ENCODE results near the gene NAPSA. TPM values are rescaled to one million over a fixed set of nuclear protein-coding genes. Genes with fewer than 3 reads are reported as not detected.

Gene NAPSA
- total RNA-seq, 4 donors from 2014 or later: 4.9 to 12.4 (median 8.2) TPM

- H3K27ac ChIP-seq: no peak overlapping the region
These were observed 22.4 kb upstream of the NAPSA start for GRCh38 chr19:50387868-50388245.

DNA sequence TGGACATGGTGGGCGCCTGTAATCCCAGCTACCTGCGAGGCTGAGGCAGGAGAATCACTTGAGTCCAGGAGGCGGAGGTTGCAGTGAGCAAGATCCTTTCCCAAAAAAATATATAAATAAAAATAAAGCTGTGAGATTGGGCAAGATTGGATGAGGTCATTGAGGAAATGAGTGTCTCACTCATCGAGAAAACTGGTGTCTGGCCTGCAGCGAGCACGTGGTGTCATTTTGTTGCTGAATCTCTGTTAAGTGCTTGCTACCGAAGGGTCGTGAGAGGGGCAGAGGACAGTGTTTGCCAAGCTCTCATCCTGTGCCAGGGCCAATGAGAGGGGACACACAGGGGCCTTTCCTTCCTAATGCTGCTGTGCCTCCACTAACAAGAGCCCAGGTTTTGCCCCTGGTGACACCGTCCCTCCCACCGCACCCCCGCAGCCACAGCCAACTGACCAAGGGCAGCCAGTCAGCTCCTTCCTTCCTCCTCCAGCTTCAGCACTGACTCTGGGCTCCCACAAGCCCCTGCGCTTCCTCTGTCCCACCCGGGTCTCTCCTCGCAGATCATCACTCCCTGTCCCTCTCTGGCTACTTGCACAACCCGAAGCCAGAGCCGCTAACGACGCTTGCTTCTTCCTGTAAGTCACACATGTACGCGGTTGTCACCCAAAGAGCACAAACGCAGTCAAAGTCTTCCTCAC lies 21.9 kb upstream of the NAPSA start:
- peaks cover 0 to 4% (median 0%) of the 10 kb centered on the region in 3 donors for H3K36me3 ChIP-seq
- no peak overlapping the region for H3K4me3 ChIP-seq
- H3K27ac ChIP-seq: no peak overlapping the region
- H3K4me1 ChIP-seq: peaks cover 0 to 15% (median 7%) of the 10 kb centered on the region in 4 donors
- H3K27me3 ChIP-seq: no peaks in the 10 kb centered on the region
- DNase-seq: no peak
- no peaks in the 10 kb centered on the region for H3K9me3 ChIP-seq
- TF ChIP-seq POLR2A (IDR thresholded peaks at IDR 0.05) (no peak), CTCF (IDR thresholded peaks at IDR 0.05) (no peak)

More at GRCh38 chr19:50387868-50388245, 22.4 kb upstream of the NAPSA start:
- DNase-seq: no peak
- H3K4me1 ChIP-seq: peaks cover 0 to 15% (median 7%) of the 10 kb centered on the region in 4 donors
- no peak for TF ChIP-seq CTCF (IDR thresholded peaks at IDR 0.05)
- no peak for TF ChIP-seq POLR2A (IDR thresholded peaks at IDR 0.05)
- H3K36me3 ChIP-seq: no peaks in the 10 kb centered on the region
- H3K9me3 ChIP-seq: no peaks in the 10 kb centered on the region
- no peaks in the 10 kb centered on the region for H3K27me3 ChIP-seq
- H3K4me3 ChIP-seq: no peak overlapping the region

- Histone ChIP-seq H3K4me1 (peaks cover 0 to 15% (median 7%) of the 10 kb centered on the region in 4 donors), H3K9me3 (no peaks in the 10 kb centered on the region), H3K36me3 (peaks cover 0 to 28% (median 0%) of the 10 kb centered on the region in 3 donors), H3K27me3 (no peaks in the 10 kb centered on the region), H3K27ac (peak overlapping the region; percentile 73 to 89 (median 80)), H3K4me3 (peak overlapping the region; percentile 55 to 81 (median 62))
- DNase-seq: peak in 1 of 3 donors; percentile 37
- TF ChIP-seq CTCF (IDR thresholded peaks at IDR 0.05) (no peak), POLR2A (IDR thresholded peaks at IDR 0.05) (no peak)
These were observed 19.5 kb upstream of the NAPSA start for GRCh38 chr19:50384685-50385535.

DNA sequence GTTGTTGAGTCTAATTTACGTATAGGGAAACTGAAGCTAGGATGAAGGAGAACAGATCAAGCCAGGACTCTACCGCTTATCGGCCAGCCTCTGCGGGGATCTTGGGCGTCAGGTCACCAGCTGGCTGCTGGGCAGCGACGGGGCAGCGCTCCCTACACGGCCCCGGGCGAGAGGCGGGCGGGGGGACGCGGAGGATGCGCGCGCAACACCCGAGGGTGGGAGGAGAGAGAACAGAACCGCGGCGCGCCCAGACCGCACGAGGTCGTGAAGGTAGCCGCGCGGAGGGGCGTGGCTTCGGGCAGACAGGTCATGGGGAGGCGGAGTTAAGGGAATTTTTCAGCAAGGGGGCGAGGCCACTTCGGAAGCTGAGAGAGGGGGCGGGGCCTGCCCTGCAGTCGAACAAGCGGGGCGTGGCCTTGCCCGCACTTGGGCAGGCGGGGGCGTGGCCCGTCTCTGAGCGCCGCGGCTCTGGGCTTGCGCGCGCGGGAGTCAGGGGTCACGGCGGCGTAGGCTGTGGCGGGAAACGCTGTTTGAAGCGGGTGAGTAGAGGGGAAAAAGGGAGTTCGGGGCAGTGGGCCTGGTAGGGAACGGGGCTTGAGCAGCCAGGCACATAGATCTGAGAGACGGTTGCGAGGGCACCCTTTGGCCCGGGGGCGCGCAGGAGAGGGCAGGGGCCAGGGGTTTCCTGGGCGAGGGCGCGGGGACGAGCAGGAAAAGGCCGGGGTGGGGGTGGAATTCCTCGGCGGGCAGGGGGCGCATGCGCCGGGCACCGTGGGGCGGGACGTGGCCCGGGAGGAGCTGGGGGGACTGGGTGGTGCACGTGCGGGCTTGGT lies 18.6 kb upstream of the NAPSA start, which contains the start of gene POLD1:
Gene POLD1 (plus strand): TSS at position 496 of the 833 bp plus-strand sequence. CDS start 14,505 bp downstream, outside the sequence.
- H3K36me3 ChIP-seq: peaks cover 0 to 36% (median 0%) of the 10 kb centered on the region in 3 donors
- H3K4me1 ChIP-seq: peaks cover 0 to 15% (median 7%) of the 10 kb centered on the region in 4 donors

More for the DNA sequence above, 18.6 kb upstream of the NAPSA start, which contains the start of gene POLD1:
- Histone ChIP-seq H3K9me3 (no peaks in the 10 kb centered on the region), H3K27me3 (no peaks in the 10 kb centered on the region), H3K27ac (peak within 1 kb of the TSS; percentile 73 to 89 (median 80)), H3K4me3 (peak within 1 kb of the TSS; percentile 55 to 81 (median 62))
- peak; percentile 99 to 100 (median 100) for DNase-seq
- TF ChIP-seq POLR2A (IDR thresholded peaks at IDR 0.05) (peak; percentile 22 to 39), CTCF (IDR thresholded peaks at IDR 0.05) (no peak)

All from Peyer's patch (tissue), 4 donors.